Transverse colon (tissue), 4 donors: ENCODE measurements around the gene JADE3. TPM values are rescaled to one million over a fixed set of nuclear protein-coding genes. Genes with fewer than 3 reads are reported as not detected.

ENCODE experiments used
- DNase-seq: peaks from one replicate; pipeline ENCODE4 v3.0.0-alpha.2; 2019
- H3K27ac ChIP-seq, 4 donors: fragments of 200-600 bp; sonication (generic); 2 replicates each; pipeline ENCODE4 v1.5.1; 2016 to 2018; ENCODE audit warnings: inconsistent platforms in 4 of 4
- H3K27me3 ChIP-seq: fragments of 200-600 bp; sonication (generic); 2 replicates; pipeline ENCODE4 v1.5.1; 2017; ENCODE audit warnings: inconsistent platforms
- H3K36me3 ChIP-seq, 4 donors: fragments of 200-600 bp; sonication (generic); 2 replicates each; pipeline ENCODE4 v1.5.1; 2017 to 2019; ENCODE audit warnings: inconsistent platforms in 4 of 4
- H3K4me1 ChIP-seq, 4 donors: fragments of 200-600 bp; sonication (generic); 2 replicates each; pipeline ENCODE4 v1.5.1; 2017 to 2020; ENCODE audit warnings: inconsistent platforms in 4 of 4
- H3K4me3 ChIP-seq, 4 donors: fragments of 200-600 bp; sonication (generic); 1 replicate in 1 of 4; 2 replicates in 3 of 4; pipeline versions ENCODE4 v1.5.1 to v1.6.1; 2017 to 2019; ENCODE audit warnings: inconsistent platforms in 4 of 4
- H3K9me3 ChIP-seq, 2 donors: fragments of 200-600 bp; sonication (generic); 2 replicates each; pipeline ENCODE4 v1.5.1; 2017 to 2019; ENCODE audit warnings: inconsistent platforms in 2 of 2
- EP300 ChIP-seq: sonication (generic); formaldehyde crosslinking; IDR thresholded peaks from one replicate; pipeline ENCODE4 v1.6.1; 2017; ENCODE audit warnings: antibody characterized with exemption, low read depth
- POLR2A ChIP-seq: fragments of 450-650 bp; IDR thresholded peaks from one replicate; pipeline ENCODE4 v1.6.1; 2016; ENCODE audit warnings: antibody characterized with exemption, mild to moderate bottlenecking, moderate library complexity
- POLR2AphosphoS5 ChIP-seq, 3 donors: sonication (generic); formaldehyde crosslinking; IDR thresholded peaks; one replicate each; pipeline ENCODE4 v1.6.1; 2016; ENCODE audit warnings: antibody characterized with exemption in 3 of 3
- WGBS, 2 donors: methylation state at CpG; one replicate each; pipeline ENCODE4 v1.1.5; 2018; ENCODE audit warnings: low coverage in 1 of 2; 5-methylcytosine and 5-hydroxymethylcytosine counted together
- in situ Hi-C, 4 donors: fragments of 200-750 bp; cut with MboI; loops; one replicate each; pipeline versions ENCODE4 v1.15.0 to v1.15.1; 2017; ENCODE audit warnings: low sequenced_read_pairs in 3 of 4, low pct_ligation_motif_present in 1 of 4, low pct_unique_long_range_greater_than_20kb in 1 of 4
- intact Hi-C: fragments of 100-400 bp; cut with DNase I; formaldehyde crosslinking; loops from one replicate; pipeline ENCODE4 v1.15.1; 2023; ENCODE audit warnings: low total_unique reads
- total RNA-seq, 4 donors: library from RNA; depleted of rRNA; stranded (reverse); fragments of >200 nt; gene quantifications; one replicate each; pipeline ENCODE4 v1.1.0, GENCODE V29; 2016
- TF ChIP-seq, protein P1 (sequence below), 5 experiments: fragments of 200-600 bp in 3 of 5; fragments of 450-650 bp in 2 of 5; sonication (generic) in 3 of 5; IDR thresholded peaks; 1 replicate in 2 of 5; 2 replicates in 3 of 5; pipeline ENCODE4 v1.5.1; 2016 to 2017; ENCODE audit warnings: antibody characterized with exemption in 5 of 5, inconsistent platforms in 3 of 5, mild to moderate bottlenecking in 2 of 5, moderate library complexity in 1 of 5

JADE3 gene
- total RNA-seq, 4 donors from 2014 or later, result 0.60 to 5.6 (median 3.1) TPM

DNA sequence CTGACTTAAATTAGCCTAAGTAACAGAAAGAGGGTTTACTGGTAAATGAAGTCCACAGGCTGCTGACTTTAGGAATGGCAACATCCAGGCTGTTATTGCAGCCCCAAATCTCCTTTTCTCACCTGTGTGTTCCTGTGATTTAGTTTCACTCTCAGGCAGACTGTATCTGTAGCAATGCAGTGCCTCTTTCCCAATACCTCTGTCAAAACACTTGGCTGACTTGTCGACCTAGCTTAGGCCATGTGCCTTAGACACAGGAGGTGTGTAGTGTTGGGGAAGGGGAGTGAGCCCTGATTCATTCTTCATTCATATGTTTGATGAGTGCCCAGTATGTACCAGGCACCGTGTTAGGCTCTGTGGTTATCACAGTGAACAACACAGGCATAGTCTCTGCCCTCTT is 46.9 kb downstream of the JADE3 start:
- TF ChIP-seq POLR2AphosphoS5 (IDR thresholded peaks at IDR 0.05) (no peak), EP300 (no peak), POLR2A (no peak)
- TF ChIP-seq, protein P1, sequence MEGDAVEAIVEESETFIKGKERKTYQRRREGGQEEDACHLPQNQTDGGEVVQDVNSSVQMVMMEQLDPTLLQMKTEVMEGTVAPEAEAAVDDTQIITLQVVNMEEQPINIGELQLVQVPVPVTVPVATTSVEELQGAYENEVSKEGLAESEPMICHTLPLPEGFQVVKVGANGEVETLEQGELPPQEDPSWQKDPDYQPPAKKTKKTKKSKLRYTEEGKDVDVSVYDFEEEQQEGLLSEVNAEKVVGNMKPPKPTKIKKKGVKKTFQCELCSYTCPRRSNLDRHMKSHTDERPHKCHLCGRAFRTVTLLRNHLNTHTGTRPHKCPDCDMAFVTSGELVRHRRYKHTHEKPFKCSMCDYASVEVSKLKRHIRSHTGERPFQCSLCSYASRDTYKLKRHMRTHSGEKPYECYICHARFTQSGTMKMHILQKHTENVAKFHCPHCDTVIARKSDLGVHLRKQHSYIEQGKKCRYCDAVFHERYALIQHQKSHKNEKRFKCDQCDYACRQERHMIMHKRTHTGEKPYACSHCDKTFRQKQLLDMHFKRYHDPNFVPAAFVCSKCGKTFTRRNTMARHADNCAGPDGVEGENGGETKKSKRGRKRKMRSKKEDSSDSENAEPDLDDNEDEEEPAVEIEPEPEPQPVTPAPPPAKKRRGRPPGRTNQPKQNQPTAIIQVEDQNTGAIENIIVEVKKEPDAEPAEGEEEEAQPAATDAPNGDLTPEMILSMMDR (IDR thresholded peaks at IDR 0.05), result no peak
- no peaks in the 10 kb centered on the region for H3K9me3 ChIP-seq
- no peaks in the 10 kb centered on the region for H3K27me3 ChIP-seq
- H3K4me3 ChIP-seq, result no peak overlapping the region
- intact Hi-C loops, result no loop called here
- no peak for DNase-seq
- 25% methylated on average over 2 of the region's 2 CpGs; no CpG with 5 or more reads in 1 of the 2 donors for WGBS, 2 donors
- H3K36me3 ChIP-seq, result no peaks in the 10 kb centered on the region
- in situ Hi-C loops, result no loop called here
- H3K4me1 ChIP-seq, result no peaks in the 10 kb centered on the region
- no peak overlapping the region for H3K27ac ChIP-seq

DNA sequence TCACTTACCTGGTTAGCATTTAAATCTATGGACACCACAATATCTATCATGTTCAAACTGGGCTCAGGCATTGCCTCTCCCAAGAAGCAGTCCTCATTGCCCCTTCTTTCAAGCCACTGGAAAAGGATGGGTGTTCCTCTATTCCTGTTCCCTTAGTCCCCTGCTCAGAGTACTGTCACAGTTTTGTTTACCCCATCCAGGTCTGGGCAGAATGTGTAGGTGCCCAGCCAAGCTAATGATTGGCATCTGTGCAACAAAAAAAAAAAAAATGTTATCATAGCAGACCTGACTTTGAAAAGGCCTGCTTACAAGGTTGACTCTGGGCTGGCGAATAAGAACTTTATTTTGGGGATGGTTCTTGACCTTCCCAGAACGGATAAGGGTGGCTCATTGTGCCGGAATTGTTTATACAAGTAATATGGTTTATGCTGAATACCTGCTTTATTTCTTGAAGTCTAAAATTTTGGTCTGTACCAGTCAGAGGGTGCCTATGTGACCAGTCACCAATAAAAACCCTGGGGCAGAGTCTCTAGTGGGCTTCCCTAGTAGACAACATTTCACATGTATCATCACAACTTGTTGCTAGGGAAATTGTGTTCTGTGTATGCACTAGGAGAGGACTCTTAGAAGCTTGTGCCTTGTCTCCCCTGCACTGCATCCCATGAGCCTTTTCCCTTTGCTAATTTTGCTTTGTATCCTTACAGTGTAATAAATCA is 47.9 kb downstream of the JADE3 start:
- Histone ChIP-seq H3K27ac (no peak overlapping the region), H3K4me3 (no peak overlapping the region), H3K27me3 (no peaks in the 10 kb centered on the region), H3K9me3 (no peaks in the 10 kb centered on the region), H3K4me1 (no peaks in the 10 kb centered on the region), H3K36me3 (no peaks in the 10 kb centered on the region)
- in situ Hi-C loops, result no loop called here
- intact Hi-C loops, result no loop called here
- no peak for DNase-seq
- WGBS, 2 donors, result 83% methylated on average over 3 of the region's 3 CpGs; no CpG with 5 or more reads in 1 of the 2 donors
- no peak for TF ChIP-seq POLR2AphosphoS5 (IDR thresholded peaks at IDR 0.05)
- TF ChIP-seq POLR2A, result no peak
- TF ChIP-seq, protein P1 (IDR thresholded peaks at IDR 0.05), result no peak

DNA sequence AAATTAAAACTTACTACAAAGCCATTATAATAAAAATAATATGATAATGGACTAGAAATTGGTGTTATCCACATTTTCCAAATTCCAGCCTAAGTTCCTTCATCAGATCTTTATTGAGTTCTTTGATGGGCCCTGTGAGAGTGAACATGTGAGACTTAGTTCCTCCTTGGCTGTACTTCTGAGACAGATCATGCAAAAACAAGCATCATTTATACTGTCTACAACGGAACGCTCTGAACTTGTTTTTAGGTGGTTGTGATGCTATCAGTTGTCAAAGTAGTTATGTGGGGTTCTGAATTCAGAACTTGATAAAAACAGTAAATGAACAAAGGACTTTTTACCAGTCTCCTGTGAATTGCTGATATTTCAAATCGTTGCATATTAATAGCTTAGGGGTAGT is 48.9 kb downstream of the JADE3 start:
- WGBS, 2 donors, result 66% methylated on average over 3 of the region's 3 CpGs; no CpG with 5 or more reads in 1 of the 2 donors
- Histone ChIP-seq H3K27ac (no peak overlapping the region), H3K36me3 (no peaks in the 10 kb centered on the region), H3K9me3 (no peaks in the 10 kb centered on the region), H3K4me3 (no peak overlapping the region), H3K27me3 (no peaks in the 10 kb centered on the region), H3K4me1 (no peaks in the 10 kb centered on the region)
- TF ChIP-seq, protein P1 (IDR thresholded peaks at IDR 0.05), result no peak
- TF ChIP-seq EP300 (no peak), POLR2A (no peak), POLR2AphosphoS5 (IDR thresholded peaks at IDR 0.05) (no peak)
- intact Hi-C loops, result no loop called here
- DNase-seq, result no peak
- in situ Hi-C loops, result no loop called here

DNA sequence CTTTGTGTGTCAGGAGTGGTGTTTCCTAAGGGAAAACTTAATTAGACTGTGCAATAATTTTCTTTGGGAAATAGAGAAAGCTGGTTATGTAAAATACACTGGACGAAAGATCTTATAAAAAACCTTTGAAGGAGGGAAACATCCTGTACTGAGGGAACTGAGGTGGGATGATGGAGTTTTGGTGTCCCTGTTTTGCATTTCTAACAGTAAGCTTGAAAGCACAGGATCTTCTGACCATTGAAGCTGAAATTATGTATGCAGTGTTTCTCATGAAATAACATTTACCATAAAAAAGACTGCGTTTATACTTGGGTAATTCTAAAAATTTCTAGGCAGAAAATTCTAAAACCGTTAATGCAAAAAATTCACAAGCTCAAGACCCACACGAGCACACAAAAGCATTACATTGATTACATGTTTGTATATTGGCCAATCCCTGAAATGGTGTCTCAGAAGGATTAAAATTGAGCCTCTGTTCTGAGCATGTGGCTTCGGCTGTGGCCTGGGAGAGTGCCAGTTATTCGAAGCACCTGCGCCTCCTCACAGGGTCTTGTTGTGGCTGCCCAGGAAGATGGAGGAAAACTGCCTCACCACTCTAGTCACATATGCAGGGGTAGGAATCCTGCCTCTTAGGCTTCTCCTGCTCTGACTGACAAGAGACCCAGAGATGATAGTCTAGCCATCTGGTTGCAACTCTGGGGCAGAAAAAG is 49.5 kb downstream of the JADE3 start:
- no peaks in the 10 kb centered on the region for H3K9me3 ChIP-seq
- H3K27me3 ChIP-seq, result no peaks in the 10 kb centered on the region
- in situ Hi-C loops, result no loop called here
- no peak overlapping the region for H3K27ac ChIP-seq
- TF ChIP-seq POLR2AphosphoS5 (IDR thresholded peaks at IDR 0.05) (no peak), EP300 (no peak), POLR2A (no peak)
- TF ChIP-seq, protein P1 (IDR thresholded peaks at IDR 0.05), result no peak
- WGBS, 2 donors, result 70 to 77% methylated on average over 4 to 7 of the region's 7 CpGs
- no peaks in the 10 kb centered on the region for H3K4me1 ChIP-seq
- intact Hi-C loops, result no loop called here
- no peaks in the 10 kb centered on the region for H3K36me3 ChIP-seq
- DNase-seq, result no peak
- no peak overlapping the region for H3K4me3 ChIP-seq
